Left renal cortex interstitium (tissue), 4 donors: ENCODE measurements around the gene ZNF439. TPM values are rescaled to one million over a fixed set of nuclear protein-coding genes. Genes with fewer than 3 reads are reported as not detected.

Source experiments
- polyA plus RNA-seq, 4 donors: library from polyadenylated mRNA; unstranded; fragments of 120-200 nt; gene quantifications; one replicate each; pipeline ENCODE4 v1.2.1, GENCODE V29; 2013; ENCODE audit not compliant: insufficient read length in 4 of 4

Gene ZNF439
- polyA plus RNA-seq, 4 donors: 17.0 to 30.8 (median 21.4) TPM

Other genes starting within 250 kb of the ZNF439 start
- 10 to 100 TPM in 3 of 4 donors, 1 to 10 TPM in 1; 9.1 to 13.9 (median 10.4) TPM for gene ZNF823, start 109.8 kb upstream of the ZNF439 start, polyA plus RNA-seq
- 10 to 100 TPM; 12.9 to 19.7 (median 15.1) TPM for gene ZNF441, start 81.7 kb upstream of the ZNF439 start, polyA plus RNA-seq
- gene ZNF491, start 50.2 kb upstream of the ZNF439 start, polyA plus RNA-seq: 1 to 10 TPM; 3.4 to 5.7 (median 4.4) TPM
- gene ZNF440, start 34.5 kb upstream of the ZNF439 start, polyA plus RNA-seq: 10 to 100 TPM; 11.8 to 26.0 (median 16.2) TPM
- 10 to 100 TPM; 14.1 to 32.2 (median 20.0) TPM for gene ZNF69, start 39.1 kb downstream of the ZNF439 start, polyA plus RNA-seq
- gene ZNF700, start 76.4 kb downstream of the ZNF439 start, polyA plus RNA-seq: 10 to 100 TPM; 12.5 to 29.1 (median 17.5) TPM
- 10 to 100 TPM in 1 of 4 donors, 1 to 10 TPM in 3; 7.4 to 12.5 (median 8.3) TPM for gene ZNF763, start 116.3 kb downstream of the ZNF439 start, polyA plus RNA-seq
- 10 to 100 TPM; 13.8 to 25.6 (median 16.6) TPM for gene ZNF433, start 187.0 kb downstream of the ZNF439 start, polyA plus RNA-seq
- 1 to 10 TPM; 1.3 to 2.4 (median 2.0) TPM for gene ZNF878, start 204.2 kb downstream of the ZNF439 start, polyA plus RNA-seq
- gene ZNF844, start 216.0 kb downstream of the ZNF439 start, polyA plus RNA-seq: 10 to 100 TPM; 23.3 to 35.3 (median 30.1) TPM